Measurements from ENCODE around the gene DPP8.

- TF ChIP-seq, protein P1, sequence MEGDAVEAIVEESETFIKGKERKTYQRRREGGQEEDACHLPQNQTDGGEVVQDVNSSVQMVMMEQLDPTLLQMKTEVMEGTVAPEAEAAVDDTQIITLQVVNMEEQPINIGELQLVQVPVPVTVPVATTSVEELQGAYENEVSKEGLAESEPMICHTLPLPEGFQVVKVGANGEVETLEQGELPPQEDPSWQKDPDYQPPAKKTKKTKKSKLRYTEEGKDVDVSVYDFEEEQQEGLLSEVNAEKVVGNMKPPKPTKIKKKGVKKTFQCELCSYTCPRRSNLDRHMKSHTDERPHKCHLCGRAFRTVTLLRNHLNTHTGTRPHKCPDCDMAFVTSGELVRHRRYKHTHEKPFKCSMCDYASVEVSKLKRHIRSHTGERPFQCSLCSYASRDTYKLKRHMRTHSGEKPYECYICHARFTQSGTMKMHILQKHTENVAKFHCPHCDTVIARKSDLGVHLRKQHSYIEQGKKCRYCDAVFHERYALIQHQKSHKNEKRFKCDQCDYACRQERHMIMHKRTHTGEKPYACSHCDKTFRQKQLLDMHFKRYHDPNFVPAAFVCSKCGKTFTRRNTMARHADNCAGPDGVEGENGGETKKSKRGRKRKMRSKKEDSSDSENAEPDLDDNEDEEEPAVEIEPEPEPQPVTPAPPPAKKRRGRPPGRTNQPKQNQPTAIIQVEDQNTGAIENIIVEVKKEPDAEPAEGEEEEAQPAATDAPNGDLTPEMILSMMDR (IDR thresholded peaks at IDR 0.05): no peak
- TF ChIP-seq POLR2AphosphoS5 (IDR thresholded peaks at IDR 0.05) (no peak), POLR2A (IDR thresholded peaks at IDR 0.05) (no peak), EP300 (IDR thresholded peaks at IDR 0.05) (no peak)
These were observed 4.6 kb downstream of the DPP8 start for GRCh38 chr15:65512807-65513416.

Measured in upper lobe of left lung (tissue), 4 donors.